Mucosa of descending colon (tissue), 3 donors: ENCODE data around the gene ACTN2. TPM values are rescaled to one million over a fixed set of nuclear protein-coding genes. Genes with fewer than 3 reads are reported as not detected.

ENCODE experiments used
- ATAC-seq: fragments of 200-7000 bp; cut with Tn5 transposase; one replicate; pipeline ENCODE4 v1.9.1; 2020; ENCODE audit warnings: mild to moderate bottlenecking, moderate library complexity
- DNase-seq, 3 donors: peaks; one replicate each; pipeline ENCODE4 v3.0.0-alpha.2; 2020
- H3K36me3 ChIP-seq: fragments of 200-600 bp; one replicate; pipeline ENCODE4 v1.8.0; 2021; ENCODE audit warnings: low read depth, mild to moderate bottlenecking
- H3K4me1 ChIP-seq: fragments of 200-600 bp; one replicate; pipeline ENCODE4 v1.8.0; 2021; ENCODE audit warnings: low read depth, mild to moderate bottlenecking
- H3K4me3 ChIP-seq: fragments of 200-600 bp; one replicate; pipeline ENCODE4 v1.8.0; 2021; ENCODE audit warnings: mild to moderate bottlenecking
- H3K9me3 ChIP-seq: fragments of 200-600 bp; one replicate; pipeline ENCODE4 v1.8.0; 2021; ENCODE audit warnings: mild to moderate bottlenecking
- CTCF ChIP-seq: fragments of 200-600 bp; IDR thresholded peaks from one replicate; pipeline ENCODE4 v1.8.0; 2022; ENCODE audit warnings: antibody characterized with exemption, mild to moderate bottlenecking
- intact Hi-C, 2 donors: fragments of 100-400 bp; cut with DNase I in 1 of 2; cut with micrococcal nuclease in 1 of 2; formaldehyde crosslinking; loops; one replicate each; pipeline versions ENCODE4 v1.11.0 to v1.11.1; 2022; cut with DNase I, micrococcal nuclease
- total RNA-seq, 3 donors: library from RNA; stranded (reverse); fragmentation: NEBNext Ultra II Directional in 2 of 3; extraction: Animal tissue kit (Norgen Biotek cat#: 25700) in 2 of 3; gene quantifications; one replicate each; pipeline versions ENCODE4 v1.2.1 to v1.2.4, GENCODE V29; 2021 to 2023
- donor health status: DM: no; HTN: no; CAD: no; lungs with moderate emphysema.
- donor health status: DM: no; HTN: no; CAD: no.
- donor health status: DM: no; HTN: yes; CAD: no.

Gene ACTN2
- total RNA-seq, 3 donors from 2014 or later: 0.35 to 1.3 (median 0.60) TPM

- H3K4me1 ChIP-seq: no peaks in the 10 kb centered on the region
- H3K9me3 ChIP-seq: no peaks in the 10 kb centered on the region
- no peaks in the 10 kb centered on the region for H3K36me3 ChIP-seq
- no peak for ATAC-seq
- H3K4me3 ChIP-seq: no peak overlapping the region
- DNase-seq: no peak
- intact Hi-C loops: no loop called here
- TF ChIP-seq CTCF: no peak
Measured at GRCh38 chr1:236705771-236706170, 19.5 kb downstream of the ACTN2 start.

DNA sequence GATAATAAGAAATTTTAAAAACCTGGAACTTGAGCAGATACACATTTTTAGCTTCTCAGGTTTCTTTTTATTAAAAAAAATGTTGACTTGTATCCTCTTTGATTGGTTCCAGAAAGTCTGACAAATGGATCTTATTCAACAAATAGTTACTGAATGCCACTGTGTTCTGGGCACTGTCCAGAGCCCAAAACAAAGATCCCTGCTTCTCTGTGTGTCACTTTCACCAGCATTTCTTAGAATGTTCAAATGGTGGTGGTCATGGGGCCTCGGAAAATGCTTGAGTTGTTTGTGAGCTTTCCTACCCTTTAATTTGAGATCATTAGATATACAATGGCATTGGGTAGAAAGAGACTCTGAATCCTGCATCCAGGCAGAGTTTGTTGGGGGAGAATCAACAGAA lies 19.9 kb downstream of the ACTN2 start:
- Histone ChIP-seq H3K4me1 (no peaks in the 10 kb centered on the region), H3K9me3 (no peaks in the 10 kb centered on the region), H3K4me3 (no peak overlapping the region), H3K36me3 (no peaks in the 10 kb centered on the region)
- intact Hi-C loops: no loop called here
- ATAC-seq (no peak), DNase-seq (no peak)
- no peak for TF ChIP-seq CTCF

DNA sequence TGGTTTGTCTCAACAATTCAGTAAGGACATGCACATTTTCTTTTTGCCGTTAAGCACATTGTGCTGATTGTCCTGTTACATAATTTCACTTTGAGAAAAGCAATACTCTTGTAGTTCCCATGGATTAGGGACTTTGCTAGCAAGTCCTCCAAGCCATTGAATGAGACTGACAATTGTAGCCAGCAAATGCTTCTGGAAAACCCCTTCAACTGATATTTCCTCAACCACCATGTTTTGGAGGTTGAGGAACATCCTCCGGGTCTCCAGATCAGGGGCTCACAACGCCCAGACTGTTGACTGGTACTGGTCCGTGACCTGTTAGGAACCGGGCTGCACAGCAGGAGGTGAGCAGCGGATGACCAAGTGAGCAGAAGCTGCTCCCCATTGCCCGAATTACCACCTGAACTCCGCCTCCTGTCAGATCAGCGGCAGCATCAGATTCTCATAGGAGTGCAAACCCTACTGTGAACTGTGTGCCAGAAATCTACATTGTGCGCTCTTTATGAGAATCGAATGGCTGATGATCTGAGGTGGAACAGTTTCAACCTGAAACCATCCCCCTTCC lies 24.1 kb downstream of the ACTN2 start:
- no peak for TF ChIP-seq CTCF
- ATAC-seq (no peak), DNase-seq (no peak)
- intact Hi-C loops: no loop called here
- Histone ChIP-seq H3K9me3 (no peaks in the 10 kb centered on the region), H3K4me3 (no peak overlapping the region), H3K4me1 (no peaks in the 10 kb centered on the region), H3K36me3 (no peaks in the 10 kb centered on the region)

- DNase-seq: no peak
- Histone ChIP-seq H3K9me3 (no peaks in the 10 kb centered on the region), H3K36me3 (no peaks in the 10 kb centered on the region), H3K4me1 (no peaks in the 10 kb centered on the region), H3K4me3 (no peak overlapping the region)
- no peak for TF ChIP-seq CTCF
- intact Hi-C loops: no loop called here
- no peak for ATAC-seq
Measured at GRCh38 chr1:236716160-236716559, 29.9 kb downstream of the ACTN2 start.

- no peaks in the 10 kb centered on the region for H3K4me1 ChIP-seq
- no peaks in the 10 kb centered on the region for H3K9me3 ChIP-seq
- ATAC-seq (no peak), DNase-seq (no peak)
- no peaks in the 10 kb centered on the region for H3K36me3 ChIP-seq
- H3K4me3 ChIP-seq: no peak overlapping the region
- intact Hi-C loops: no loop called here
- no peak for TF ChIP-seq CTCF
Measured at GRCh38 chr1:236717811-236718210, 31.5 kb downstream of the ACTN2 start.

DNA sequence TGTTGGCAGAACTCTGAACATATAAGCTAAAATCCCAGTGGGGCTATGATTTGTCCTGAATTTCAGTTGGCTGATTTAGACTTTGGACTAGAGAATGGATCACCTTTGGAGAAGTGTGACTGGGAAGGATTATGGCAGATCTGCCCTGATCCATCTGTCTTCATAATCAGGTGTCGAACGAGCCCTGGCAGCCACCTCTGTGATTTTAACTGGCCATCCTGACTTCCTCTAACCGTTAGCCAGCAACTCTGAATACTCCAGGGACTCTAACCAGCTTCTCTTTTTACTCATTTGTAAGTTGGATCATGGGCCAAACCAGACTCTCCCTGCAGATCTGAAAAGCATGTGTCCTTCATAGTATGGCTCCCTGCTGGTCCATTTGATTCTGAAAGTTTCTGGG lies 32.0 kb downstream of the ACTN2 start:
- H3K9me3 ChIP-seq: no peaks in the 10 kb centered on the region
- H3K36me3 ChIP-seq: no peaks in the 10 kb centered on the region
- no peak for ATAC-seq
- no peak overlapping the region for H3K4me3 ChIP-seq
- intact Hi-C loops: no loop called here
- H3K4me1 ChIP-seq: no peaks in the 10 kb centered on the region
- no peak for TF ChIP-seq CTCF
- no peak for DNase-seq
